H9 (cell line): ENCODE measurements around the gene METTL4. TPM values are rescaled to one million over a fixed set of nuclear protein-coding genes. Genes with fewer than 3 reads are reported as not detected.

Source experiments
- DNase-seq: peaks from one replicate; pipeline ENCODE4 v3.0.0-alpha.2; 2017
- H2AFZ ChIP-seq: one replicate; pipeline ENCODE4 v1.6.1; 2013; ENCODE audit warnings: mild to moderate bottlenecking, low read length, control low read depth, moderate library complexity
- H2AK5ac ChIP-seq: 2 replicates; pipeline ENCODE4 v1.6.1; 2013; ENCODE audit warnings: low read length, control low read depth, mixed read lengths; ENCODE audit not compliant: insufficient read length
- H2BK120ac ChIP-seq: one replicate; pipeline ENCODE4 v1.6.1; 2013; ENCODE audit warnings: low read depth, mild to moderate bottlenecking, low read length, control low read depth, inconsistent platforms; ENCODE audit not compliant: poor library complexity, severe bottlenecking
- H2BK12ac ChIP-seq: 2 replicates; pipeline ENCODE4 v1.6.1; 2013; ENCODE audit warnings: low read length, control low read depth, mixed read lengths, low read depth; ENCODE audit not compliant: insufficient read length
- H2BK15ac ChIP-seq: 2 replicates; pipeline ENCODE4 v1.6.1; 2013; ENCODE audit warnings: low read depth, low read length, control low read depth
- H2BK20ac ChIP-seq: one replicate; pipeline ENCODE4 v1.6.1; 2013; ENCODE audit warnings: low read depth, mild to moderate bottlenecking, low read length, control low read depth, inconsistent platforms; ENCODE audit not compliant: poor library complexity, severe bottlenecking
- H2BK5ac ChIP-seq: 2 replicates; pipeline ENCODE4 v1.6.1; 2013; ENCODE audit warnings: low read length, control low read depth, mixed read lengths; ENCODE audit not compliant: insufficient read length
- H3K14ac ChIP-seq: 2 replicates; pipeline ENCODE4 v1.6.1; 2013; ENCODE audit warnings: low read length, control low read depth; ENCODE audit not compliant: insufficient read depth
- H3K18ac ChIP-seq: 2 replicates; pipeline ENCODE4 v1.6.1; 2013; ENCODE audit warnings: low read depth, mild to moderate bottlenecking, mixed read lengths, low read length, control low read depth; ENCODE audit not compliant: insufficient read length
- H3K23ac ChIP-seq: 2 replicates; pipeline ENCODE4 v1.6.1; 2013; ENCODE audit warnings: low read length, control low read depth, mixed read lengths, low read depth; ENCODE audit not compliant: insufficient read length
- H3K23me2 ChIP-seq: 2 replicates; pipeline ENCODE4 v1.6.1; 2013; ENCODE audit warnings: low read depth, mild to moderate bottlenecking, mixed read lengths, low read length, control low read depth; ENCODE audit not compliant: insufficient read length, poor library complexity, severe bottlenecking
- H3K27ac ChIP-seq: 2 replicates; pipeline ENCODE4 v1.5.1; 2013; ENCODE audit warnings: low read length, control low read depth, mixed read lengths, low read depth; ENCODE audit not compliant: insufficient read length
- H3K27me3 ChIP-seq: 2 replicates; pipeline ENCODE4 v1.6.1; 2013; ENCODE audit warnings: low read length, control low read depth, inconsistent platforms; ENCODE audit not compliant: insufficient read depth
- H3K4ac ChIP-seq: 2 replicates; pipeline ENCODE4 v1.6.1; 2013; ENCODE audit warnings: low read depth, mild to moderate bottlenecking, control low read depth, inconsistent platforms, low read length, moderate library complexity
- H3K4me1 ChIP-seq: 2 replicates; pipeline ENCODE4 v1.6.1; 2013; ENCODE audit warnings: low read length, control low read depth, inconsistent platforms; ENCODE audit not compliant: insufficient read depth
- H3K4me2 ChIP-seq: 2 replicates; pipeline ENCODE4 v1.6.1; 2013; ENCODE audit warnings: low read length, control low read depth, mixed read lengths; ENCODE audit not compliant: insufficient read length, insufficient read depth
- H3K56ac ChIP-seq: 2 replicates; pipeline ENCODE4 v1.6.1; 2013; ENCODE audit warnings: low read depth, mild to moderate bottlenecking, mixed read lengths, low read length, control low read depth; ENCODE audit not compliant: insufficient read length
- H3K79me1 ChIP-seq: 2 replicates; pipeline ENCODE4 v1.6.1; 2013; ENCODE audit warnings: low read depth, mild to moderate bottlenecking, moderate library complexity, low read length, control low read depth, inconsistent platforms; ENCODE audit not compliant: insufficient read depth, poor library complexity, severe bottlenecking
- H3K79me2 ChIP-seq: 2 replicates; pipeline ENCODE4 v1.6.1; 2013; ENCODE audit warnings: low read length, control low read depth, inconsistent platforms; ENCODE audit not compliant: insufficient read depth
- H3K9ac ChIP-seq: 2 replicates; pipeline ENCODE4 v1.6.1; 2013; ENCODE audit warnings: low read length, control low read depth, mixed read lengths; ENCODE audit not compliant: insufficient read length; ENCODE audit errors: extremely low read depth
- H3K9me3 ChIP-seq: one replicate; pipeline ENCODE4 v1.6.1; 2013; ENCODE audit warnings: low read depth, low read length, inconsistent platforms; ENCODE audit not compliant: control insufficient read depth
- H3T11ph ChIP-seq: one replicate; pipeline ENCODE4 v1.6.1; 2013; ENCODE audit warnings: mild to moderate bottlenecking, low read length, control low read depth, inconsistent platforms
- H4K20me1 ChIP-seq: one replicate; pipeline ENCODE4 v1.6.1; 2013; ENCODE audit not compliant: control insufficient read depth, insufficient read length, insufficient read depth
- H4K5ac ChIP-seq: 2 replicates; pipeline ENCODE4 v1.6.1; 2013; ENCODE audit warnings: low read depth, mild to moderate bottlenecking, mixed read lengths, low read length, control low read depth; ENCODE audit not compliant: insufficient read length
- H4K8ac ChIP-seq: replicated peaks from 2 replicates; pipeline ENCODE4 v1.6.1; 2013; ENCODE audit warnings: low read length, control low read depth, mixed read lengths, low read depth; ENCODE audit not compliant: insufficient read length
- H4K91ac ChIP-seq: 2 replicates; pipeline ENCODE4 v1.6.1; 2013; ENCODE audit warnings: low read depth, mild to moderate bottlenecking, moderate library complexity, mixed read lengths, low read length, control low read depth; ENCODE audit not compliant: insufficient read length
- H3K27ac Mint-ChIP-seq, 3 experiments: 2 replicates in 2 of 3; 3 replicates in 1 of 3; pipeline ENCODE4 v1.8.0; 2020 to 2021; ENCODE audit warnings: mixed read lengths in 3 of 3, mild to moderate bottlenecking in 1 of 3, moderate library complexity in 1 of 3
- H3K27me3 Mint-ChIP-seq: 2 replicates; pipeline ENCODE4 v1.8.0; 2021; ENCODE audit warnings: low read depth, mild to moderate bottlenecking, moderate library complexity, mixed read lengths
- H3K36me3 Mint-ChIP-seq, 3 experiments: 2 replicates in 2 of 3; 3 replicates in 1 of 3; pipeline ENCODE4 v1.8.0; 2020 to 2021; ENCODE audit warnings: low read depth in 3 of 3, mixed read lengths in 3 of 3; ENCODE audit not compliant: insufficient read depth in 1 of 3
- H3K4me1 Mint-ChIP-seq, 2 experiments: 2 replicates each; pipeline ENCODE4 v1.8.0; 2020; ENCODE audit warnings: mixed read lengths in 2 of 2
- H3K4me3 Mint-ChIP-seq, 2 experiments: 2 replicates in 1 of 2; 3 replicates in 1 of 2; pipeline ENCODE4 v1.8.0; 2020 to 2021; ENCODE audit warnings: mild to moderate bottlenecking in 2 of 2, mixed read lengths in 2 of 2, moderate library complexity in 1 of 2
- H3K9me3 Mint-ChIP-seq, 2 experiments: 2 replicates in 1 of 2; 3 replicates in 1 of 2; pipeline ENCODE4 v1.8.0; 2020; ENCODE audit warnings: mild to moderate bottlenecking in 2 of 2, mixed read lengths in 2 of 2, moderate library complexity in 1 of 2
- WGBS: extraction: QIAGEN DNeasy Blood & Tissue Kit; methylation state at CpG from one replicate; pipeline ENCODE4 v1.1.7; 2013; ENCODE audit warnings: missing lambda C conversion rate, low lambda C conversion rate, mixed read lengths; ENCODE audit not compliant: insufficient read length; ENCODE audit errors: extremely low coverage; 5-methylcytosine and 5-hydroxymethylcytosine counted together
- total RNA-seq: library from RNA; stranded (reverse); gene quantifications from 2 replicates; pipeline ENCODE4 v1.2.1, GENCODE V29; 2021
- TF ChIP-seq, protein P1 (sequence below): fragments of 200-600 bp; sonication (generic); conservative IDR thresholded peaks from 3 replicates; pipeline ENCODE4 v1.8.0; 2021; ENCODE audit warnings: antibody characterized with exemption, mild to moderate bottlenecking

Gene METTL4
- total RNA-seq, 1 experiment from 2014 or later: 14.2 TPM

DNA sequence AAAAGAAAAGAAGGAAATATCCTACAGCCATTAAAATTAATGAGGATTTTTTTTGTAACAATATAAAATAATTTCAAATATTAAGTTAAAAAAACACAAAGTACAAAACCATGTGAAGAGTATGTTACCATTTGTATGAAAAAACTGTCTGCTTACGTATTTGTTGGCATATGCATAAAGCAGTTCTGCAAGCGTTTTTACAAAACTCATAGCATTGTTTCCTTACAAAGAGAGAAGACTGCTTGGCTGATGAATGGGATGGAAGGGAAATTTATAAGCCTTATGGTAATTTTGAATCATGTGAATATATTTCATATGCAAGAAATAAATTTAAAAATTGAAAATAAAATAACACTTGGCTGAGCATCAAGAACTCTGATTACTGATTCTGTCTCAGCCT, 63.1 kb downstream of the METTL4 start:
- Histone ChIP-seq H3K23me2 (no peaks in the 10 kb centered on the region), H2BK5ac (no peak overlapping the region), H3K4me2 (no peak overlapping the region), H2BK20ac (no peak overlapping the region), H4K8ac (no peak overlapping the region), H4K91ac (no peak overlapping the region), H3K56ac (no peak overlapping the region), H2BK12ac (no peak overlapping the region), H2BK15ac (no peak overlapping the region), H3K4ac (no peak overlapping the region), H4K5ac (no peak overlapping the region), H3K9ac (no peak overlapping the region), H3K79me1 (no peaks in the 10 kb centered on the region), H4K20me1 (no peaks in the 10 kb centered on the region), H3K79me2 (no peaks in the 10 kb centered on the region), H2BK120ac (no peak overlapping the region), H3K18ac (no peak overlapping the region), H3K23ac (no peak overlapping the region), H2AFZ (no peak overlapping the region), H3K27me3 (no peaks in the 10 kb centered on the region), H3K27ac (no peak overlapping the region), H3K14ac (no peak overlapping the region), H3K9me3 (no peaks in the 10 kb centered on the region), H2AK5ac (no peak overlapping the region), H3K4me1 (no peaks in the 10 kb centered on the region), H3T11ph (no peak overlapping the region)
- DNase-seq: no peak
- TF ChIP-seq, protein P1, sequence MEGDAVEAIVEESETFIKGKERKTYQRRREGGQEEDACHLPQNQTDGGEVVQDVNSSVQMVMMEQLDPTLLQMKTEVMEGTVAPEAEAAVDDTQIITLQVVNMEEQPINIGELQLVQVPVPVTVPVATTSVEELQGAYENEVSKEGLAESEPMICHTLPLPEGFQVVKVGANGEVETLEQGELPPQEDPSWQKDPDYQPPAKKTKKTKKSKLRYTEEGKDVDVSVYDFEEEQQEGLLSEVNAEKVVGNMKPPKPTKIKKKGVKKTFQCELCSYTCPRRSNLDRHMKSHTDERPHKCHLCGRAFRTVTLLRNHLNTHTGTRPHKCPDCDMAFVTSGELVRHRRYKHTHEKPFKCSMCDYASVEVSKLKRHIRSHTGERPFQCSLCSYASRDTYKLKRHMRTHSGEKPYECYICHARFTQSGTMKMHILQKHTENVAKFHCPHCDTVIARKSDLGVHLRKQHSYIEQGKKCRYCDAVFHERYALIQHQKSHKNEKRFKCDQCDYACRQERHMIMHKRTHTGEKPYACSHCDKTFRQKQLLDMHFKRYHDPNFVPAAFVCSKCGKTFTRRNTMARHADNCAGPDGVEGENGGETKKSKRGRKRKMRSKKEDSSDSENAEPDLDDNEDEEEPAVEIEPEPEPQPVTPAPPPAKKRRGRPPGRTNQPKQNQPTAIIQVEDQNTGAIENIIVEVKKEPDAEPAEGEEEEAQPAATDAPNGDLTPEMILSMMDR: no peak
- H3K4me1 Mint-ChIP-seq: no peaks in the 10 kb centered on the region
- no peaks in the 10 kb centered on the region for H3K36me3 Mint-ChIP-seq
- H3K4me3 Mint-ChIP-seq: no peak overlapping the region
- WGBS: no CpG with 5 or more reads among the region's 2 CpGs
- no peak overlapping the region for H3K27ac Mint-ChIP-seq
- no peaks in the 10 kb centered on the region for H3K27me3 Mint-ChIP-seq
- H3K9me3 Mint-ChIP-seq: no peaks in the 10 kb centered on the region
